Myocyte (in vitro differentiated cells): ENCODE results near the gene ZNF628. TPM values are rescaled to one million over a fixed set of nuclear protein-coding genes. Genes with fewer than 3 reads are reported as not detected.

Experiments
- DNase-seq: peaks from one replicate; pipeline ENCODE4 v3.0.0-alpha.2; 2012; ENCODE audit warnings: low read depth
- total RNA-seq: library from RNA; depleted of rRNA; stranded (reverse); fragments of >200 nt; gene quantifications from 2 replicates; pipeline ENCODE4 v1.2.3, GENCODE V29; 2014

The ZNF628 gene
- total RNA-seq, 1 donor from 2014 or later: 12.3 TPM

- DNase-seq: peak; percentile 70
Observed at GRCh38 chr19:55483706-55484592, 7.5 kb downstream of the ZNF628 start.

- peak; percentile 67 for DNase-seq
Observed at GRCh38 chr19:55484593-55485438, 8.4 kb downstream of the ZNF628 start, which contains the start of gene NAT14. Gene NAT14 (plus strand): TSS chr19:55485188. CDS start chr19:55485709, 521 bp downstream.

- no peak for DNase-seq
Observed at GRCh38 chr19:55485439-55486011, 9.1 kb downstream of the ZNF628 start.

GRCh38 chr19:55486043-55486970 lies 9.9 kb downstream of the ZNF628 start:
- DNase-seq: no peak

GRCh38 chr19:55486971-55487923 lies 10.8 kb downstream of the ZNF628 start:
- DNase-seq: peak; percentile 93

GRCh38 chr19:55487924-55488687 lies 11.7 kb downstream of the ZNF628 start, which contains the start of gene SSC5D:
Gene SSC5D (plus strand): TSS chr19:55488436. CDS start chr19:55488590, 154 bp downstream.
- DNase-seq: peak; percentile 38

GRCh38 chr19:55488986-55489710 lies 12.7 kb downstream of the ZNF628 start:
- DNase-seq: no peak

GRCh38 chr19:55489711-55490477 lies 13.5 kb downstream of the ZNF628 start:
- no peak for DNase-seq

GRCh38 chr19:55490478-55491432 lies 14.3 kb downstream of the ZNF628 start:
- no peak for DNase-seq

GRCh38 chr19:55491546-55492360 lies 15.3 kb downstream of the ZNF628 start:
- DNase-seq: no peak

GRCh38 chr19:55492362-55492944 lies 16.0 kb downstream of the ZNF628 start:
- peak; percentile 31 for DNase-seq

- DNase-seq: no peak
Observed at GRCh38 chr19:55493052-55493644, 16.7 kb downstream of the ZNF628 start.

- no peak for DNase-seq
Observed at GRCh38 chr19:55493645-55494171, 17.3 kb downstream of the ZNF628 start.
